Measurements from ENCODE around the gene CPS1. TPM values are rescaled to one million over a fixed set of nuclear protein-coding genes. Genes with fewer than 3 reads are reported as not detected.

The CPS1 gene
- total RNA-seq, 1 donor from 2014 or later, result 4.4 TPM

DNA sequence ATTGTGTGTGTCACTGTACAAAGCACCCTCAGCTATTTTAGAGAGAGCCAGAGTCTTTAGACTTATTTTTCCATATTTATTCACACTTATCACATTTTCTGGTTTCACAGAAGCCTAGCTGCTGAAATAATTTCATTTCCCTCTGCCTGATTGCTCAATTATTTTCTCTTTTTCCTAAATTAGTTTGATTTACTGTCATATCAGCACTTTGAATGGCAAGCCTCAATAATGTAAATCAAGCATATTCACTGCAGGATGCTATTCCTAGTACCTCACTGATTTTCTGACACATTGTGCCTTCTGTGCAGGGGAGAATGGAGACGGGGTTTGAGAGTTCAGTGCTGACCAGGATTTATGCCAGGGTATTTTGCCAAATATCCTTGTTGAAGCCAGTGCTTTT is 48.3 kb downstream of the CPS1 start:
- TF ChIP-seq CTCF (IDR thresholded peaks at IDR 0.05; ENCODE audit: unreplicated experiment), result no peak
- no peaks in the 10 kb centered on the region for H3K36me3 Mint-ChIP-seq
- H3K4me3 Mint-ChIP-seq, result no peak overlapping the region
- DNase-seq (ENCODE audit: low spot score in 2 of 2, unreplicated experiment in 2 of 2), result no peak
- no peaks in the 10 kb centered on the region for H3K27me3 Mint-ChIP-seq (ENCODE audit: low read depth)
- no peak overlapping the region for H3K27ac Mint-ChIP-seq
- H3K9me3 Mint-ChIP-seq, result peaks cover 3% of the 10 kb centered on the region
- no peaks in the 10 kb centered on the region for H3K4me1 Mint-ChIP-seq

- no peak for DNase-seq (ENCODE audit: low spot score in 2 of 2, unreplicated experiment in 2 of 2)
- H3K9me3 Mint-ChIP-seq, result no peaks in the 10 kb centered on the region
- H3K27me3 Mint-ChIP-seq (ENCODE audit: low read depth), result no peaks in the 10 kb centered on the region
- TF ChIP-seq CTCF (IDR thresholded peaks at IDR 0.05; ENCODE audit: unreplicated experiment), result no peak
- no peaks in the 10 kb centered on the region for H3K4me1 Mint-ChIP-seq
- H3K27ac Mint-ChIP-seq, result no peak overlapping the region
- no peak overlapping the region for H3K4me3 Mint-ChIP-seq
- H3K36me3 Mint-ChIP-seq, result no peaks in the 10 kb centered on the region
Measured at GRCh38 chr2:210606001-210606400, 49.6 kb downstream of the CPS1 start.

- Mint-ChIP-seq H3K4me1 (peaks cover 4% of the 10 kb centered on the region), H3K4me3 (no peak overlapping the region), H3K27me3 (ENCODE audit: low read depth) (no peaks in the 10 kb centered on the region), H3K36me3 (no peaks in the 10 kb centered on the region), H3K9me3 (no peaks in the 10 kb centered on the region), H3K27ac (no peak overlapping the region)
- DNase-seq (ENCODE audit: low spot score in 2 of 2, unreplicated experiment in 2 of 2), result no peak
- TF ChIP-seq CTCF (IDR thresholded peaks at IDR 0.05; ENCODE audit: unreplicated experiment), result no peak
Measured at GRCh38 chr2:210611466-210611865, 55.1 kb downstream of the CPS1 start.

GRCh38 chr2:210616074-210616473 is 59.7 kb downstream of the CPS1 start:
- H3K27me3 Mint-ChIP-seq (ENCODE audit: low read depth), result no peaks in the 10 kb centered on the region
- no peaks in the 10 kb centered on the region for H3K36me3 Mint-ChIP-seq
- TF ChIP-seq CTCF (IDR thresholded peaks at IDR 0.05; ENCODE audit: unreplicated experiment), result no peak
- no peak for DNase-seq (ENCODE audit: low spot score in 2 of 2, unreplicated experiment in 2 of 2)
- H3K9me3 Mint-ChIP-seq, result peaks cover 4% of the 10 kb centered on the region
- no peak overlapping the region for H3K4me3 Mint-ChIP-seq
- H3K27ac Mint-ChIP-seq, result no peak overlapping the region
- peaks cover 5% of the 10 kb centered on the region for H3K4me1 Mint-ChIP-seq

DNA sequence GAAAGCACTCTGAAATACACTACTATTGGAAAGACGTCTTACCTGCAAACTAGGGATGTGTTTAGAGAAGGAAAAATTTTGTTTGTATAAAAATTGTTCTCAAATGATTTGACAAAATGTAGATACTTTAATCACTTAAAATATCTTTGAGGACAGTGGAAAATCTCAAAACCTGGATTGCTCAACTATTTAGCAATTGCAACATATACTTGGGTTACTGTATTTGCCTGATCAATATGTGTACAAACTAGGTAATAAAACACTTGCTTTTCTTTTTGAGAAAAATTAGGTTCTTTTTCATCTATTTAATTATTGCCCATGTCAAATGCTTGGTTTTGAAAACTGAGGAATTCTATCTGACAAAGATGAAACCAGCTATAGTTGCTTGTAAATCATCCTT is 60.9 kb downstream of the CPS1 start:
- Mint-ChIP-seq H3K4me1 (peaks cover 1% of the 10 kb centered on the region), H3K27me3 (ENCODE audit: low read depth) (no peaks in the 10 kb centered on the region), H3K9me3 (peaks cover 4% of the 10 kb centered on the region), H3K4me3 (no peak overlapping the region), H3K27ac (no peak overlapping the region), H3K36me3 (no peaks in the 10 kb centered on the region)
- DNase-seq (ENCODE audit: low spot score in 2 of 2, unreplicated experiment in 2 of 2), result no peak
- no peak for TF ChIP-seq CTCF (IDR thresholded peaks at IDR 0.05; ENCODE audit: unreplicated experiment)

GRCh38 chr2:210617732-210618330 is 61.4 kb downstream of the CPS1 start:
- Mint-ChIP-seq H3K27ac (no peak overlapping the region), H3K4me1 (peaks cover 1% of the 10 kb centered on the region), H3K36me3 (no peaks in the 10 kb centered on the region), H3K9me3 (peaks cover 4% of the 10 kb centered on the region), H3K4me3 (no peak overlapping the region), H3K27me3 (ENCODE audit: low read depth) (no peaks in the 10 kb centered on the region)
- TF ChIP-seq CTCF (IDR thresholded peaks at IDR 0.05; ENCODE audit: unreplicated experiment), result no peak
- DNase-seq (ENCODE audit: low spot score in 2 of 2, unreplicated experiment in 2 of 2), result no peak

All from mesothelial cell of epicardium (in vitro differentiated cells).